Endothelial cell of umbilical vein (primary cell): Measurements from ENCODE around the gene LSP1. TPM values are rescaled to one million over a fixed set of nuclear protein-coding genes. Genes with fewer than 3 reads are reported as not detected.

Source experiments
- BruUV-seq: library from RNA; stranded (reverse); fragments of 400-500 nt; replicated peaks from 2 replicates; lab custom pipeline; 2021; lab: Mats Ljungman, UMichigan
- CTCF ChIA-PET: fragments of 300-600, 350-600 bp; sonication (Branson Sonifier 250); formaldehyde crosslinking; loops from one replicate; lab custom pipeline; 2021; ENCODE audit warnings: antibody characterized with exemption, inconsistent platforms; lab: Charles Lee
- POLR2A ChIA-PET: fragments of 300-600, 350-600 bp; sonication (Branson Sonifier 250); formaldehyde crosslinking; loops from one replicate; lab custom pipeline; 2021; ENCODE audit warnings: antibody characterized with exemption, inconsistent platforms; lab: Charles Lee
- DNase-seq: peaks from one replicate; pipeline ENCODE4 v3.0.0-alpha.2; 2011; ENCODE audit warnings: low read depth, low spot score
- FAIRE-seq: peaks from 2 replicates; lab custom pipeline; 2011; peaks lifted over from hg19 to GRCh38; lab: Jason Lieb, UNC
- H2AFZ ChIP-seq: 2 replicates; pipeline ENCODE4 v1.6.0; 2012; ENCODE audit warnings: low read depth, low read length, control low read depth, inconsistent platforms
- H3K27ac ChIP-seq: 2 replicates; pipeline ENCODE4 v1.5.1; 2011; ENCODE audit warnings: low read depth, mild to moderate bottlenecking, control low read depth, low read length, moderate library complexity; ENCODE audit not compliant: insufficient read depth
- H3K27me3 ChIP-seq, 2 experiments: 2 replicates each; pipeline versions ENCODE4 v1.6.0 to v1.6.1; 2011; ENCODE audit warnings: low read length in 2 of 2, mixed read lengths in 1 of 2; ENCODE audit not compliant: control insufficient read depth in 2 of 2, insufficient read depth in 2 of 2
- H3K36me3 ChIP-seq, 2 experiments: 2 replicates in 1 of 2; 3 replicates in 1 of 2; pipeline ENCODE4 v1.5.1; 2011; ENCODE audit warnings: low read length in 2 of 2, mild to moderate bottlenecking in 1 of 2, moderate library complexity in 1 of 2; ENCODE audit not compliant: control insufficient read depth in 2 of 2, insufficient read depth in 2 of 2; ENCODE audit errors: extremely low read depth in 1 of 2
- H3K4me1 ChIP-seq: 3 replicates; pipeline ENCODE4 v1.5.1; 2011; ENCODE audit warnings: mild to moderate bottlenecking, low read length; ENCODE audit not compliant: control insufficient read depth, insufficient read depth; ENCODE audit errors: extremely low read depth
- H3K4me2 ChIP-seq: 2 replicates; pipeline ENCODE4 v1.6.1; 2011; ENCODE audit warnings: low read length, control low read depth, mixed read lengths; ENCODE audit not compliant: insufficient read depth
- H3K4me3 ChIP-seq, 3 experiments: fragments of 200-600 bp in 1 of 3; sonication (generic), shearing (Covaris generic) in 1 of 3; replicated peaks in 1 of 3; 2 replicates each; pipeline ENCODE4 v1.5.1; 2011 to 2016; ENCODE audit warnings: control low read depth in 3 of 3, low read length in 3 of 3, mild to moderate bottlenecking in 2 of 3, inconsistent platforms in 1 of 3, low read depth in 1 of 3, moderate library complexity in 1 of 3; ENCODE audit not compliant: insufficient read depth in 1 of 3
- H3K79me2 ChIP-seq: 2 replicates; pipeline ENCODE4 v1.6.0; 2012; ENCODE audit warnings: low read length, inconsistent platforms; ENCODE audit not compliant: control insufficient read depth, insufficient read depth
- H3K9ac ChIP-seq: replicated peaks from 2 replicates; pipeline ENCODE3; 2011; ENCODE audit warnings: low read length, control low read depth; ENCODE audit not compliant: insufficient read depth; ENCODE audit errors: extremely low read depth
- H3K9me1 ChIP-seq: replicated peaks from 3 replicates; pipeline ENCODE4 v1.6.0; 2011; ENCODE audit warnings: mild to moderate bottlenecking, low read length; ENCODE audit not compliant: control insufficient read depth, insufficient read depth; ENCODE audit errors: extremely low read depth
- H3K9me3 ChIP-seq: replicated peaks from 2 replicates; pipeline ENCODE4 v1.5.1; 2012; ENCODE audit warnings: low read length, inconsistent platforms; ENCODE audit not compliant: control insufficient read depth, insufficient read depth
- H4K20me1 ChIP-seq: replicated peaks from 2 replicates; pipeline ENCODE3; 2011; ENCODE audit warnings: mild to moderate bottlenecking, low read length; ENCODE audit not compliant: control insufficient read depth, insufficient read depth; ENCODE audit errors: extremely low read depth
- CTCF ChIP-seq, 2 donors: IDR thresholded peaks; 1 replicate in 1 of 2; 2 replicates in 1 of 2; pipeline ENCODE4 v1.5.1; 2011; ENCODE audit warnings: low read length in 2 of 2, mild to moderate bottlenecking in 2 of 2, moderate library complexity in 2 of 2, control low read depth in 1 of 2, inconsistent platforms in 1 of 2, low read depth in 1 of 2; ENCODE audit not compliant: insufficient read depth in 1 of 2; ENCODE audit errors: extremely low read depth in 1 of 2
- EZH2 ChIP-seq: IDR thresholded peaks from 2 replicates; pipeline ENCODE4 v1.6.1; 2012; ENCODE audit warnings: borderline replicate concordance, low read depth, mild to moderate bottlenecking, moderate library complexity, low read length, inconsistent platforms; ENCODE audit not compliant: severe bottlenecking
- FOS ChIP-seq: IDR thresholded peaks from 2 replicates; pipeline ENCODE4 v1.6.1; 2011; ENCODE audit warnings: mild to moderate bottlenecking, low read length, moderate library complexity, borderline replicate concordance; ENCODE audit not compliant: insufficient read depth
- GATA2 ChIP-seq: IDR thresholded peaks from 2 replicates; pipeline ENCODE4 v1.7.0; 2011; ENCODE audit warnings: low read depth, mild to moderate bottlenecking, moderate library complexity, mixed read lengths, low read length; ENCODE audit not compliant: insufficient read length, insufficient read depth
- JUN ChIP-seq: IDR thresholded peaks from 2 replicates; pipeline ENCODE4 v1.6.1; 2011; ENCODE audit warnings: borderline replicate concordance, low read depth; ENCODE audit not compliant: insufficient read length, insufficient read depth
- MAX ChIP-seq: IDR thresholded peaks from 2 replicates; pipeline ENCODE4 v1.6.1; 2011; ENCODE audit not compliant: insufficient read depth, insufficient read length
- MYC ChIP-seq: IDR thresholded peaks from one replicate; pipeline ENCODE4 v1.6.1; 2011; ENCODE audit warnings: mild to moderate bottlenecking, low read depth, low read length
- POLR2A ChIP-seq: IDR thresholded peaks from 2 replicates; pipeline ENCODE4 v1.6.1; 2012; ENCODE audit warnings: low read depth, mild to moderate bottlenecking, control low read depth, low read length
- POLR2AphosphoS5 ChIP-seq: IDR thresholded peaks from 2 replicates; pipeline ENCODE4 v1.6.1; 2012; ENCODE audit warnings: low read depth, mild to moderate bottlenecking, control low read depth, low read length, moderate library complexity; ENCODE audit not compliant: insufficient read depth
- dilution Hi-C: fragments of 300-500 bp; cut with MboI; formaldehyde crosslinking; loops from one replicate; pipeline ENCODE4 v1.15.0; 2019; ENCODE audit warnings: low sequenced_read_pairs; ENCODE audit not compliant: extremely low pct_ligation_motif_present
- intact Hi-C: fragments of 100-400 bp; cut with micrococcal nuclease; formaldehyde crosslinking; loops from one replicate; pipeline ENCODE4 v1.10.0; 2022
- polyA plus RNA-seq, 4 experiments: library from polyadenylated mRNA; depleted of rRNA in 3 of 4; stranded (reverse) in 3 of 4; unstranded in 1 of 4; fragments of >200 nt; gene quantifications; 2 replicates each; pipeline versions ENCODE4 v1.2.1 to v1.2.3, GENCODE V29; 2011 to 2012; ENCODE audit warnings: missing spikeins in 1 of 4
- total RNA-seq: library from RNA; stranded (reverse); gene quantifications from 2 replicates; pipeline ENCODE4 v1.2.3, GENCODE V29; 2021

LSP1 gene
- total and polyA plus RNA-seq, 2 donors (not counting 3 experiments of a cell fraction or from before 2014, with no cell fraction given) = not detected

GRCh38 chr11:1859004-1859403 is 6.1 kb downstream of the LSP1 start:
- Histone ChIP-seq H3K4me1 (peaks cover 10% of the 10 kb centered on the region), H3K4me3 (no peak overlapping the region), H4K20me1 (no peaks in the 10 kb centered on the region), H3K9me1 (no peaks in the 10 kb centered on the region), H2AFZ (no peak overlapping the region), H3K4me2 (no peak overlapping the region), H3K27ac (no peak overlapping the region), H3K79me2 (no peaks in the 10 kb centered on the region), H3K9me3 (no peaks in the 10 kb centered on the region), H3K9ac (no peak overlapping the region), H3K27me3 (no peaks in the 10 kb centered on the region), H3K36me3 (no peaks in the 10 kb centered on the region)
- dilution Hi-C loops (no loop called here), intact Hi-C loops (no loop called here)
- BruUV-seq = no TSS peak
- FAIRE-seq (no peak), DNase-seq (no peak)
- CTCF ChIA-PET = interaction anchor here (2.2 kb wide), 1 partner anchor 23 kb away, joined by 8 read pairs; no protein-coding TSS in a partner anchor
- no peak for TF ChIP-seq MYC
- TF ChIP-seq MAX = no peak
- no peak for TF ChIP-seq JUN
- no peak for TF ChIP-seq CTCF (IDR thresholded peaks at IDR 0.05; ENCODE audit: extremely low read depth in 1 of 2, insufficient read depth in 1 of 2, low read depth in 1 of 2, low read length in 2 of 2)
- no peak for TF ChIP-seq EZH2
- TF ChIP-seq POLR2AphosphoS5 = no peak
- TF ChIP-seq POLR2A = no peak
- TF ChIP-seq FOS = no peak
- TF ChIP-seq GATA2 = no peak
- POLR2A ChIA-PET = no interaction called here
